DLD1 (cell line): ENCODE measurements around the gene SKA3.
"Not testable (repeated sequence)": the region's sequence is repeated elsewhere in the genome, so short reads cannot be mapped to it uniquely, and the experiment has no call there.

Experiments used
- in situ Hi-C: cut with HindIII; loops from 2 replicates; pipeline ENCODE4 v1.10.0; 2017; ENCODE audit warnings: low sequenced_read_pairs

SKA3 gene

DNA sequence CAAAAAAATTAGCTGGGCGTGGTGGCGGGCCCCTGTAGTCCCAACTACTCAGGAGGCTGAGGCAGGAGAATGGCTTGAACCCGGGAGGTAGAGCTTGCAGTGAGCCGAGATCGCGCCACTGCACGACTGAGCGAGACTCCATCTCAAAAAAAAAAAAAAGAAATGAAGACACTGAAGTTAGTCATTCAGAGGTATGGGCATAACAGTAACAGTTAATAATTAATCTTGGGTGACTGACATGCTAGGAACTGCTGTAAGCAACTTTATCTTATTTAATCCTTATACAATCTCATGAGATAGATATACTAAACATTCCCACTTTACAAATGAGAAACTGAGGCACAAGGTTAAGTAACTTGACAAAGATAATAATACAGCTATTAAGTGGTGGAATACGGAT is 4.9 kb downstream of the SKA3 start:
- in situ Hi-C loops, result no loop called here

DNA sequence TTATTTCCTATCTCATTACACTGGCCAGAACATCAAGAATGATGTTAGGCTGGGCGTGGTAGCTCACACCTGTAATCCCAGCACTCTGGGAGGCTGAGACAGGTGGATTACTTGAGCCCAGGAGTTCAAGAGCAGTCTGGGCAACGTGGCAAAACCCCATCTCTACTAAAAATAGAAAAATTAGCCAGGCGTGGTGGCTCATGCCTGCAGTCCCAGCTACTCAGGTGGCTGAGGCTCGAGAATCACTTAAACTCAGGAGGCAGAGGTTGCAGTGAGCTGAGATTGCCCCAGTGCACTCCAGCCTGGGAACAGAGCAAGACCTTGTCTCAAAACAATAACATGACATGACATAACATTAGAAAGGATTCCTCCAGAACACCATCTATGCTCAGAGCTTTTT is 10.7 kb downstream of the SKA3 start:
- in situ Hi-C loops, result not testable (repeated sequence)

- in situ Hi-C loops, result no loop called here
Observed at GRCh38 chr13:21164631-21165030, 11.7 kb downstream of the SKA3 start.

DNA sequence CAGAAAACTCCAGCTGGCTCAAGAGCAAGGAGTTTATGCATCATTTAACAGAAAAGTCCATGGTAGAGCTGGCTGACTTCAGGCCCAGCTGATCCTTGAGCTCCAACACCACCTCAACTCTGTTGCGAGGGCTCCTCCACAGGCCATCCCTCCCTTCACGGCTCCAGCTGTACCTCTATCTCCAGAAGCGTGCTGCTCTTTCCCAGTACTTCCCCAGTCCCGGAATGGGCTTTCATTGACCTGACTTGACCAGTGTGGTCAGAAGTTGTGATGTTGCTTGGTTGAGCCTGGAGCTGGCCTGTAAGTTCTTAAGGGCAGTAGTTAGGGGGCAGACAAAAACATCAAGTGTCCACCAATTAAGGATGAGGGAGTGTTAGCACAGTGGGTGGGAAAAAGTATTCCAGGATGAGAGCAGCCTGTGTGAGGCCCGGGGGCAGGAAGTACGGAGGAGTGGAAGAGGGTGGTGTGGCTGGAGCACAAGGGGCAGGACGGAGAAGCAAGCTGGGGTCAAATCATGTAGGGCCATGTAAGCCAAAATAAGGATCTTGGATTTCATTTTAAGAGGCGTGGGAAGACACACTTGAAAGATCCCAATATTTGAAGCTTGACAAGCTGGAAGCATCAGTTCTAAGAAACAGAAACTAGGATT is 24.0 kb downstream of the SKA3 start:
- in situ Hi-C loops, result no loop called here

DNA sequence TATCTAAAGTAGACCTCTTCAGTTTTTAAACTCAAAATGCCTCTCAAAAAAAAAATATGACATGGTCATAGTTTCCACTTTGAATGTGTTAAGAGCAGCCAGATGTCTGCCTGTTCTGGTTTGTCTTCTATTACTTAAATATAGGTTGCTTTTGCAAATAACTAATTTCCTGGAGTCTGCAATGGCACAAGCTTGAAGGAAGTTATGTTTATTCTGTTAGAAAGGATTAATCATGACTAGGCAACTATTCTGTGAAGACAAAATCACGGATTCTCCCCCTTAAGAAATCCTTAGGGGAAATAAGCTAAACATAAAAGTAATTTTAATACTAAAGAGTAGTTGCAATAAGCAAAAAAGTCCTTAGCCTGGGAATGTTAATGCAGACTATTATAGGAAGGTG is 26.3 kb downstream of the SKA3 start:
- in situ Hi-C loops, result no loop called here

DNA sequence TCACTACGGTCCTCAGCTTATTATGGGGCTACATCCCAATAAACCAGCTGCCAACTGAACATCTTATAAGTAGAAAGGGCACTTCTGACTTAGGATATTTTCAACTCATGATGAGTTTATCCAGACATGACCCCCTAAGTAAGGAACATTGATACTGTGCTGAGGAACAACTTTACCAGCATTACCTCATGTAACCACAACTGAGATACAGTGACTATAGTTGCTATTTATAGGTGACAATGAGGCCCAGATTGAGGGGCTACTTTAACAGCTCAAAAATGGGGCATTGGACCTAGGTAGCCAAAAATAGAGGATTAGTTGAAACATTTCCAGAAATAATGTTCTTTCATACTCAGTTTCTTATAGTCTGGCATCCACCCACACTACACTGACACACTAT is 26.8 kb downstream of the SKA3 start:
- in situ Hi-C loops, result no loop called here

DNA sequence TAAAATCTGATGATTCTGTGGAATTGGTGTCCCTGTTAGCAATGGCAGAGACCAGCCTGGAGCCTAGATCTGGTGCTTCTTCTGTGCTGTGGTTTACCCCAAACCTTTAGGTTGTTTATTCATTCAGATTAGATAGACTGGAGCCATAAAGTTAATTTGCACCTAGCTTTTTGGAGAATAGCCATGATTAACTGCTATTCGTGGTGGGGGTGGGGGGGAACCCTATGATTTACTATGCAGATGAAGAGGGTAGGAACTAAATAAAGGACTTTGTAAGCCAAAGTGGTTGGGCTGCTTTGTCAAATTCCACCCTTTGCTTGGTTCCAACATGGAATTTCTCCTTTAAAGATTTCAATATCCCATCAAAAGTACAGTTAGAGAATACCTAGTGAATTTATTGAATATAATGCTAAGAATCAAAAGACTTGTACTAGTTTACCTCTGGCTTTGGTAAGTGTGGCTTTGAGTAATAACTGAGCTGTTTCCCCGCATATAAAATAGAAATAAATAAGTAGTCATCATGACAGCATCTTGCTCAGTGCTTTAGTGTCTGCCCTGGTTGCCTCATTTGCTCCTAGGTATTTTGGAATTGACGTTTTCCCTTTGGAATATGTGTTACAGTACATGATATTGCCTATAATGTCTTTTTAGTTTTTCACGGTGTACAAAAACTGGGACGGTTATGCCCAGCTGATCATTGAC is 27.6 kb downstream of the SKA3 start:
- in situ Hi-C loops, result no loop called here

DNA sequence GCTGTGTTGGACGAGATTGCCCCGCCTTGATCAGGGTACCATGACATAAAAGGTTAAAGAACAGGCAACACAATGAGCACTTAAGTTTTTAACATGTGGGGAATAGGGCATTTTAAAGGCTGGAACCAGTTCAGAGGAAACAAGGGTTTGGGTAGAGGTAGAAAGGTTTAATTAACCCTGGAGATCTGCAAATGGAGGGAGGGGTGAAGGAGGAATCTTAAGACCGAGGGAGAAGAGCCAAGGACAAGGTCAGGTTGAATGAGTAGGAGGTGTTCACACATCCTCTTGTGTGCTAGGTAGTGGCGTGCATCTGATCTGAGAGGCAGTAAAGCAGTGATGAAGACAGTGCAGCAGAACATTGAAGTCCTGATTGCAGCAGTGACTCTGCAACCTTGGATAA is 28.5 kb downstream of the SKA3 start:
- in situ Hi-C loops, result no loop called here

GRCh38 chr13:21142766-21143165 is 33.6 kb downstream of the SKA3 start:
- in situ Hi-C loops, result no loop called here

DNA sequence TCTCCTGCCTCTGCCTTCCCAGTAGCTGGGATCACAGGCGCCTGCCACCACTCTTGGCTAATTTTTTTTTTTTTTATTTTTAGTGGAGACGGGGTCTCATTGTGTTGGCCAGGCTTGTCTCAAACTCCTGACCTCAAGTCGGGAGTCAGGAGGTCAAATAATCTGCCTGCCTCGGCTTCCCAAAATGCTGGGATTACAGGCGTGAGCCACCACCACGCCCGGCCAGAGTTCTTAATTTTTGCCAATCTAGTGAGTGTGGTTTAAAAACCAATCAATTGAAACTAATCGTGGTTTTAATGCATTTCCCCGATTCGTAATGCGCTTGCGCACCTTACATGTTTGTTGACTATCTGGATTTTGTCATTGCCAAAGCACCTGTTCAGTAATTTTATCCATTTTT is 37.0 kb downstream of the SKA3 start:
- in situ Hi-C loops, result no loop called here

- in situ Hi-C loops, result no loop called here
Observed at GRCh38 chr13:21138561-21138960, 37.8 kb downstream of the SKA3 start.

- in situ Hi-C loops, result no loop called here
Observed at GRCh38 chr13:21137696-21138095, 38.7 kb downstream of the SKA3 start.

DNA sequence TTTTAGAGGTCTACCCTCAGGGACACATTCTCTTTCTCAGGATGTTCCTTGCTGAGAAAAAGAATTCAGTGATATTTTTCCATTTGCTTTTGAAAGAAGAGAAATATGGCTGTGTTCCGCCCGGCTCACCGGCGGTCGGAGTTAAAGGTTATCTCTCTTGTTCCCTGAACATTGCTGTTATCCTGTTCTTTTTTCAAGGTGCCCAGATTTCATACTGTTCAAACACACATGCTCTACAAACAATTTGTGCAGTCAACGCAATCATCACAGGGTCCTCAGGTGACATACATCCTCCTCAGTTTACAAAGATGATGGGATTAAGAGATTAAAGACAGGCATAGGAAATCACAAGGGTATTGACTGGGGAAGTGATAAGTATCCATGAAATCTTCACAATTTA is 40.5 kb downstream of the SKA3 start:
- in situ Hi-C loops, result not testable (repeated sequence)

DNA sequence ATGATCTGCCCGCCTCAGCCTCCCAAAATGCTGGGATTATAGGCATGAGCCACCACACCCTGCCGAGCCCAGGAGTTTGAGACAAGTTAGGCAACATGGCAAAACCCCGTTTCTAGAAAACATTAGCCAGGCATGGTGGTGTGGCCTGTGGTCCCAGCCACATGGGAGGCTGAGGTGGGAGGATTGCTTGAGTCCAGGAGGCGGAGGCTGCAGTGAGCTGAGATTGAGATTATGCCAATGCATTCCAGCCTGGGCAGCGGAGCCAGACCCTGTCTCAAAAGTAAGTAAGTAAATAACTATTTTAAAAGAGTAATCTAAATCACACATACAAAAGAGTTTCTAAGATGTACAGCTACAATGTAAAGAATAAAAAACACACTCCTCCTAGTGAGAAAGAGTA is 41.9 kb downstream of the SKA3 start:
- in situ Hi-C loops, result no loop called here

GRCh38 chr13:21133077-21133476 is 43.3 kb downstream of the SKA3 start:
- in situ Hi-C loops, result no loop called here

- in situ Hi-C loops, result no loop called here
Observed at GRCh38 chr13:21130116-21130515, 46.2 kb downstream of the SKA3 start.

DNA sequence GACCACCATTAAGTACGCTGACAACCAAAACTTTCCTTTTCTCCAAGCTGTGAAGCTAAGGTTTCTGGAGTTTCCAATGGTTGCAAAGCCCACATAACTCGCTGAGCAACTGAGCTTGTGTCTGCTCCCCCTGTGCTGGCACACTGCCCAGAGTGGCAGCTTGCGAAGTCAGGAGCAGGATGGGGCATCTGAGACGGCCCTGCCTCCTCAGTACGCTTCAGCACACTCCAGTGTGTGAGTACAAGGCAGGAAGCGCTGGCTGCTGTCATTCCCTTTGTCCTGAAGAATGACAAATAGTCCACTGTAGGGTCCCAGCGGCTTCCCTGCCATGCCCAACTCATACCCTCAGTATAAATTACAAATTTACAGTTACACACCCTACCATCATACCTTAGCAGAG is 51.5 kb downstream of the SKA3 start:
- in situ Hi-C loops, result no loop called here

- in situ Hi-C loops, result no loop called here
Observed at GRCh38 chr13:21123956-21124355, 52.4 kb downstream of the SKA3 start.

DNA sequence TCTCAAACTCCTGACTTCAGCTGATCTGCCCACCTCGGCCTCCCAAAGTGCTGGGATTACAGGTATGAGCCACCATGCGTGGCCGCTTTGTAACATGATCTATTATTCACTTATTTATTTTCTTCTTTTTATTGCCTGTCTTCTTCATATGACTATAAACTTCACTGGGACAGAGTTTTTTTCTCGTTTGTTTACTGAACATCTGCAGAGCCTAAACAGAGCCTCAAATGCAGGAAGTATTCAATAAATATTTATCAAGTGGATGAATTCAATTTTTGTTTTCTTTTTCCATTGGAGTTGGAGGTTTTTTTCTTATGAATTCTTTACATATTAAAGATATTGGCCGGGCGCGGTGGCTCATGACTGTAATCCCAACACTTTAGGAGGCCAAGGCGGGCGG is 54.7 kb downstream of the SKA3 start:
- in situ Hi-C loops, result no loop called here

- in situ Hi-C loops, result no loop called here
Observed at GRCh38 chr13:21120191-21120590, 56.2 kb downstream of the SKA3 start.

DNA sequence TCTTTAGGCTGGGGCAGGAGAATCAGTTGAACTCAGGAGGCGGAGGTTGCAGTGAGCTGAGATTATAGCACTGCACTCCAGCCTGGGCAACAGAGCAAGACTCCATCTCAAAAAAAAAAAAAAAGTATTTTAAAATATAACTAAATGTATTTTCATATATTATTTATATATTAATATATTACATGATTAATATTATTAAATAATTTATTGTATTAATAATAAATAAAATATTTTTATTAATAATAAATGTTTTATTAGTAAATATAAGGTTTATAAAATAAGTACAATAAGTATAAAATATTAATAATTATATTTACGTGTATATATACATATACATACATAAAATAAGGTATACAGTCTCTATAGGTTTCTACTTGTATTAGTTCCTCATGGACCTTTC is 56.8 kb downstream of the SKA3 start:
- in situ Hi-C loops, result no loop called here

DNA sequence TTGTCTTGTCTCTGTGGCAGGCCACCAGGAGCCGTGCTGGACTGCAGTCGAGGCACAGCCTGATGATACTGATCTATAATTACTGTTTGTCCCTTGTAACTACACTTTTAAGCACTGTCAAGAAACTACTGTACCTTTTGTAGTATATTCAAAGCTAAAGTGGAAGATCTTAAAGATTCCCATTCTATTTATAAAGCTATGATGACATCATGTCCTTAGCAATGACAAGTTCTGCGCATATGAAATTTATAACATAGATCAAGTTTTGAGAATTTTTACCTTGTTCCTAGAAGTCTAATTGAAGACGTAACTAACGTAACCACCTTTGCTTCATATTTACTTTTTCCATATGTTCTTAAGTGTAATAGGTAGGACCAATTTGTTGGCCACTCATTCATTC is 58.2 kb downstream of the SKA3 start:
- in situ Hi-C loops, result no loop called here
